B cell (primary cell): Measurements from ENCODE around the gene CRTC1. TPM values are rescaled to one million over a fixed set of nuclear protein-coding genes. Genes with fewer than 3 reads are reported as not detected.
A peak's percentile ranks its signal among the peaks of the same experiment; 100 is the strongest.

Experiments
- ATAC-seq: fragments of 200-7000 bp; cut with Tn5 transposase; one replicate; pipeline ENCODE4 v1.10.0; 2021; ENCODE audit warnings: low read depth, mild to moderate bottlenecking, moderate number of reproducible peaks, moderate library complexity
- CTCF ChIA-PET: fragments of 350-600 bp; sonication (Branson Sonifier 250); formaldehyde crosslinking; loops from one replicate; lab custom pipeline; 2021; ENCODE audit warnings: antibody characterized with exemption, inconsistent platforms; lab: Charles Lee
- POLR2A ChIA-PET: fragments of 350-600 bp; sonication (Branson Sonifier 250); formaldehyde crosslinking; loops from one replicate; lab custom pipeline; 2021; ENCODE audit warnings: antibody characterized with exemption; lab: Charles Lee
- DNase-seq: peaks from one replicate; pipeline ENCODE4 v3.0.0; 2013
- H2AFZ ChIP-seq: 2 replicates; pipeline ENCODE4 v1.6.1; 2012; ENCODE audit warnings: mild to moderate bottlenecking, low read depth, low read length; ENCODE audit not compliant: insufficient read depth, poor library complexity, severe bottlenecking
- H3K27ac ChIP-seq, 2 donors: 1 replicate in 1 of 2; 2 replicates in 1 of 2; pipeline ENCODE4 v1.5.1; 2012 to 2013; ENCODE audit warnings: low read length in 2 of 2, mild to moderate bottlenecking in 2 of 2, moderate library complexity in 1 of 2
- H3K27me3 ChIP-seq, 4 experiments: fragments of 200-600 bp in 1 of 4; sonication (generic) in 1 of 4; replicated peaks in 1 of 4; 1 replicate in 2 of 4; 2 replicates in 2 of 4; pipeline versions ENCODE4 v1.6.1 to v1.7.0; 2013 to 2016; ENCODE audit warnings: low read length in 3 of 4, mild to moderate bottlenecking in 2 of 4, mixed read lengths in 1 of 4, moderate library complexity in 1 of 4; ENCODE audit not compliant: insufficient read depth in 4 of 4, control insufficient read depth in 3 of 4; ENCODE audit errors: control extremely low read depth in 1 of 4
- H3K36me3 ChIP-seq, 2 experiments: replicated peaks in 1 of 2; 1 replicate in 1 of 2; 2 replicates in 1 of 2; pipeline versions ENCODE4 v1.6.1 to v1.7.1; 2013; ENCODE audit warnings: low read length in 1 of 2; ENCODE audit not compliant: insufficient read depth in 2 of 2, control insufficient read depth in 1 of 2; ENCODE audit errors: control extremely low read depth in 1 of 2, extremely low read depth in 1 of 2
- H3K4me1 ChIP-seq, 2 donors: fragments of 200-600 bp in 1 of 2; sonication (generic) in 1 of 2; 1 replicate in 1 of 2; 2 replicates in 1 of 2; pipeline versions ENCODE4 v1.5.1 to v1.6.1; 2013 to 2017; ENCODE audit warnings: low read length in 2 of 2; ENCODE audit not compliant: control insufficient read depth in 2 of 2, insufficient read depth in 2 of 2
- H3K4me2 ChIP-seq: replicated peaks from 2 replicates; pipeline ENCODE3; 2012; ENCODE audit warnings: mild to moderate bottlenecking, low read depth, low read length; ENCODE audit not compliant: poor library complexity, severe bottlenecking
- H3K4me3 ChIP-seq, 5 experiments: fragments of 200-600 bp in 1 of 5; sonication (generic) in 1 of 5; 1 replicate in 3 of 5; 2 replicates in 2 of 5; pipeline versions ENCODE4 v1.5.1 to v1.7.0; 2011 to 2016; ENCODE audit warnings: low read length in 4 of 5, mild to moderate bottlenecking in 4 of 5, low read depth in 2 of 5, control low read depth in 1 of 5, moderate library complexity in 1 of 5; ENCODE audit not compliant: insufficient read depth in 1 of 5; ENCODE audit errors: control extremely low read depth in 1 of 5, extremely low read depth in 1 of 5
- H3K79me2 ChIP-seq: fragments of 200-600 bp; sonication (generic); one replicate; pipeline ENCODE4 v1.6.0; 2016; ENCODE audit warnings: low read length; ENCODE audit not compliant: control insufficient read depth, insufficient read depth
- H3K9ac ChIP-seq: fragments of 200-600 bp; sonication (generic); 2 replicates; pipeline ENCODE4 v1.6.1; 2017; ENCODE audit warnings: mild to moderate bottlenecking, low read length, moderate library complexity
- H3K9me3 ChIP-seq, 3 donors: one replicate each; pipeline versions ENCODE4 v1.6.1 to v1.7.1; 2013; ENCODE audit warnings: low read length in 2 of 3; ENCODE audit not compliant: control insufficient read depth in 2 of 3, insufficient read depth in 1 of 3; ENCODE audit errors: control extremely low read depth in 1 of 3
- H4K20me1 ChIP-seq: 2 replicates; pipeline ENCODE4 v1.6.0; 2012; ENCODE audit warnings: mild to moderate bottlenecking, low read length; ENCODE audit not compliant: insufficient read depth, control insufficient read depth, poor library complexity, severe bottlenecking
- H3K27ac Mint-ChIP-seq: one replicate; pipeline ENCODE4 v1.8.0; 2021; ENCODE audit warnings: mixed read lengths
- H3K27me3 Mint-ChIP-seq: one replicate; pipeline ENCODE4 v1.8.0; 2021; ENCODE audit warnings: mixed read lengths
- H3K4me1 Mint-ChIP-seq: one replicate; pipeline ENCODE4 v1.8.0; 2021; ENCODE audit warnings: mixed read lengths
- H3K4me3 Mint-ChIP-seq: one replicate; pipeline ENCODE4 v1.8.0; 2021; ENCODE audit warnings: mixed read lengths
- H3K9me3 Mint-ChIP-seq: one replicate; pipeline ENCODE4 v1.8.0; 2022; ENCODE audit warnings: mixed read lengths; ENCODE audit not compliant: insufficient read depth
- EZH2 ChIP-seq: IDR thresholded peaks from 2 replicates; pipeline ENCODE4 v1.6.1; 2012; ENCODE audit warnings: borderline replicate concordance, low read depth, mild to moderate bottlenecking, moderate library complexity, low read length; ENCODE audit not compliant: insufficient read depth, poor library complexity, severe bottlenecking
- WGBS: methylation state at CpG from one replicate; pipeline ENCODE4 v1.1.5; 2013; ENCODE audit warnings: missing lambda C conversion rate; ENCODE audit not compliant: insufficient coverage; 5-methylcytosine and 5-hydroxymethylcytosine counted together
- intact Hi-C: fragments of 100-400 bp; cut with micrococcal nuclease; formaldehyde crosslinking; loops from one replicate; pipeline ENCODE4 v1.10.0; 2022
- polyA plus RNA-seq: library from polyadenylated mRNA; depleted of rRNA; stranded (reverse); fragments of >200 nt; gene quantifications from 2 replicates; pipeline ENCODE4 v1.2.3, GENCODE V29; 2012
- total RNA-seq, 2 donors: library from RNA; stranded (reverse); fragments of 120-200 nt in 1 of 2; gene quantifications; 1 replicate in 1 of 2; 2 replicates in 1 of 2; pipeline versions ENCODE4 v1.2.3 to v1.2.4, GENCODE V29; 2013 to 2022
- TF ChIP-seq, protein P1 (sequence below): fragments of 200-600 bp; IDR thresholded peaks from one replicate; pipeline ENCODE4 v1.8.0; 2022; ENCODE audit warnings: antibody characterized with exemption, mild to moderate bottlenecking

The CRTC1 gene
- total and polyA plus RNA-seq, 2 donors (not counting 1 experiment from before 2014, with no cell fraction given): 15.9 to 30.1 TPM

GRCh38 chr19:18645035-18645511 lies 38.4 kb upstream of the CRTC1 start:
- H3K27ac Mint-ChIP-seq: no peak overlapping the region
- Histone ChIP-seq H3K27ac (no peak overlapping the region), H2AFZ (no peak overlapping the region), H3K36me3 (no peaks in the 10 kb centered on the region), H3K4me1 (peaks cover 29 to 30% of the 10 kb centered on the region in 2 donors), H3K79me2 (peaks cover 59% of the 10 kb centered on the region), H4K20me1 (peaks cover 60% of the 10 kb centered on the region), H3K4me2 (peak overlapping the region; percentile 41), H3K9ac (no peak overlapping the region), H3K27me3 (no peaks in the 10 kb centered on the region), H3K9me3 (no peaks in the 10 kb centered on the region), H3K4me3 (no peak overlapping the region)
- H3K4me3 Mint-ChIP-seq: no peak overlapping the region
- CTCF ChIA-PET: interaction anchor here (0.9 to 1.3 kb wide), 2 partner anchors 53 to 202 kb away, joined by 3 to 5 read pairs; no protein-coding TSS in a partner anchor
- POLR2A ChIA-PET: interaction anchor here (0.6 kb wide), 1 partner anchor 677 kb away, joined by 4 read pairs; no protein-coding TSS in a partner anchor
- ATAC-seq: no peak
- WGBS: 80% methylated on average over 13 of the region's 13 CpGs
- H3K4me1 Mint-ChIP-seq: peaks cover 33% of the 10 kb centered on the region
- intact Hi-C loops: no loop called here
- no peaks in the 10 kb centered on the region for H3K9me3 Mint-ChIP-seq
- DNase-seq: no peak
- H3K27me3 Mint-ChIP-seq: no peaks in the 10 kb centered on the region
- TF ChIP-seq, protein P1, sequence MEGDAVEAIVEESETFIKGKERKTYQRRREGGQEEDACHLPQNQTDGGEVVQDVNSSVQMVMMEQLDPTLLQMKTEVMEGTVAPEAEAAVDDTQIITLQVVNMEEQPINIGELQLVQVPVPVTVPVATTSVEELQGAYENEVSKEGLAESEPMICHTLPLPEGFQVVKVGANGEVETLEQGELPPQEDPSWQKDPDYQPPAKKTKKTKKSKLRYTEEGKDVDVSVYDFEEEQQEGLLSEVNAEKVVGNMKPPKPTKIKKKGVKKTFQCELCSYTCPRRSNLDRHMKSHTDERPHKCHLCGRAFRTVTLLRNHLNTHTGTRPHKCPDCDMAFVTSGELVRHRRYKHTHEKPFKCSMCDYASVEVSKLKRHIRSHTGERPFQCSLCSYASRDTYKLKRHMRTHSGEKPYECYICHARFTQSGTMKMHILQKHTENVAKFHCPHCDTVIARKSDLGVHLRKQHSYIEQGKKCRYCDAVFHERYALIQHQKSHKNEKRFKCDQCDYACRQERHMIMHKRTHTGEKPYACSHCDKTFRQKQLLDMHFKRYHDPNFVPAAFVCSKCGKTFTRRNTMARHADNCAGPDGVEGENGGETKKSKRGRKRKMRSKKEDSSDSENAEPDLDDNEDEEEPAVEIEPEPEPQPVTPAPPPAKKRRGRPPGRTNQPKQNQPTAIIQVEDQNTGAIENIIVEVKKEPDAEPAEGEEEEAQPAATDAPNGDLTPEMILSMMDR: no peak
- no peak for TF ChIP-seq EZH2

- Mint-ChIP-seq H3K4me3 (no peak overlapping the region), H3K4me1 (peaks cover 37% of the 10 kb centered on the region), H3K27ac (no peak overlapping the region), H3K9me3 (no peaks in the 10 kb centered on the region), H3K27me3 (no peaks in the 10 kb centered on the region)
- Histone ChIP-seq H3K27ac (no peak overlapping the region), H3K79me2 (peaks cover 55% of the 10 kb centered on the region), H3K36me3 (no peaks in the 10 kb centered on the region), H4K20me1 (peaks cover 67% of the 10 kb centered on the region), H3K4me3 (no peak overlapping the region), H3K27me3 (no peaks in the 10 kb centered on the region), H3K9ac (no peak overlapping the region), H3K4me2 (no peak overlapping the region), H2AFZ (no peak overlapping the region), H3K9me3 (no peaks in the 10 kb centered on the region), H3K4me1 (peaks cover 31 to 32% of the 10 kb centered on the region in 2 donors)
- DNase-seq (no peak), ATAC-seq (no peak)
- ChIA-PET POLR2A (no interaction called here), CTCF (no interaction called here)
- WGBS: 97% methylated on average over 29 of the region's 34 CpGs
- no peak for TF ChIP-seq EZH2
- TF ChIP-seq, protein P1: no peak
- intact Hi-C loops: no loop called here
Observed at GRCh38 chr19:18646535-18647370, 36.7 kb upstream of the CRTC1 start.
